DMS153 (cell line): ENCODE data around the gene NEDD4L.

Source experiments
- DNase-seq: peaks from one replicate; lab custom pipeline; 2025; lab: John Stamatoyannopoulos, UW

The NEDD4L gene

GRCh38 chr18:58181988-58182387, 138.0 kb downstream of the NEDD4L start:
- no peak for DNase-seq

- peak; percentile 84 for DNase-seq
These were observed 139.2 kb downstream of the NEDD4L start for GRCh38 chr18:58183226-58183625.

- no peak for DNase-seq
These were observed 142.4 kb downstream of the NEDD4L start for GRCh38 chr18:58186258-58186948.

GRCh38 chr18:58187674-58188073, 143.6 kb downstream of the NEDD4L start:
- DNase-seq = no peak

- no peak for DNase-seq
These were observed 145.0 kb downstream of the NEDD4L start for GRCh38 chr18:58188996-58189395.

- no peak for DNase-seq
These were observed 147.0 kb downstream of the NEDD4L start for GRCh38 chr18:58190842-58191530.

- no peak for DNase-seq
These were observed 147.6 kb downstream of the NEDD4L start for GRCh38 chr18:58191626-58192025.

- no peak for DNase-seq
These were observed 148.5 kb downstream of the NEDD4L start for GRCh38 chr18:58192519-58192918.

- DNase-seq = no peak
These were observed 150.0 kb downstream of the NEDD4L start for GRCh38 chr18:58194028-58194427.

- peak; percentile 81 for DNase-seq
These were observed 151.3 kb downstream of the NEDD4L start for GRCh38 chr18:58195278-58195765.

GRCh38 chr18:58196164-58196563, 152.1 kb downstream of the NEDD4L start:
- no peak for DNase-seq

- no peak for DNase-seq
These were observed 153.2 kb downstream of the NEDD4L start for GRCh38 chr18:58196881-58197872.

GRCh38 chr18:58201268-58201667, 157.2 kb downstream of the NEDD4L start:
- no peak for DNase-seq

- DNase-seq = peak; percentile 87
These were observed 158.0 kb downstream of the NEDD4L start for GRCh38 chr18:58201733-58202730.

GRCh38 chr18:58204776-58205442, 160.9 kb downstream of the NEDD4L start:
- no peak for DNase-seq

- DNase-seq = peak; percentile 26
These were observed 161.6 kb downstream of the NEDD4L start for GRCh38 chr18:58205443-58206160.

GRCh38 chr18:58207520-58208152, 163.6 kb downstream of the NEDD4L start:
- DNase-seq = no peak

GRCh38 chr18:58208207-58208932, 164.3 kb downstream of the NEDD4L start:
- no peak for DNase-seq

- DNase-seq = no peak
These were observed 165.3 kb downstream of the NEDD4L start for GRCh38 chr18:58209326-58209725.
